Embryonic facial prominence (tissue), 1 donor: ENCODE results near the gene RDX.
"Not testable (repeated sequence)": the region's sequence is repeated elsewhere in the genome, so short reads cannot be mapped to it uniquely, and the experiment has no call there.

Source experiments
- DNase-seq: peaks from one replicate; pipeline ENCODE4 v3.0.0-alpha.2; 2016; ENCODE audit errors: extremely low spot score

The RDX gene

GRCh38 chr11:110305169-110306018, 9.0 kb upstream of the RDX start:
- DNase-seq: no peak

- DNase-seq: no peak
These were observed 7.0 kb upstream of the RDX start for GRCh38 chr11:110303414-110303826.

GRCh38 chr11:110301577-110301976, 5.2 kb upstream of the RDX start:
- DNase-seq: no peak

GRCh38 chr11:110301032-110301431, 4.6 kb upstream of the RDX start:
- no peak for DNase-seq

- no peak for DNase-seq
These were observed 2.8 kb upstream of the RDX start for GRCh38 chr11:110299006-110299785.

- DNase-seq: no peak
These were observed 1.9 kb upstream of the RDX start for GRCh38 chr11:110298301-110298765.

- DNase-seq: no peak
These were observed 1.4 kb upstream of the RDX start for GRCh38 chr11:110297726-110298300.

GRCh38 chr11:110297076-110297725, 787 bp upstream of the RDX start:
- no peak for DNase-seq

- DNase-seq: peak; percentile 20
These were observed 736 bp downstream of the RDX start for GRCh38 chr11:110295531-110296225.

GRCh38 chr11:110295086-110295485, 1.3 kb downstream of the RDX start:
- DNase-seq: no peak

GRCh38 chr11:110294509-110294908, 1.9 kb downstream of the RDX start:
- DNase-seq: no peak

- no peak for DNase-seq
These were observed 3.0 kb downstream of the RDX start for GRCh38 chr11:110293389-110293788.

GRCh38 chr11:110292146-110292545, 4.3 kb downstream of the RDX start:
- DNase-seq: not testable (repeated sequence)

- no peak for DNase-seq
These were observed 5.7 kb downstream of the RDX start for GRCh38 chr11:110290591-110291334.

GRCh38 chr11:110289472-110289871, 6.9 kb downstream of the RDX start:
- DNase-seq: no peak

- DNase-seq: no peak
These were observed 8.9 kb downstream of the RDX start for GRCh38 chr11:110287537-110287936.

- no peak for DNase-seq
These were observed 9.9 kb downstream of the RDX start for GRCh38 chr11:110286298-110287040.

- no peak for DNase-seq
These were observed 12.6 kb downstream of the RDX start for GRCh38 chr11:110283862-110284261.

GRCh38 chr11:110280595-110280994, 15.8 kb downstream of the RDX start:
- not testable (repeated sequence) for DNase-seq

GRCh38 chr11:110279881-110280280, 16.5 kb downstream of the RDX start:
- DNase-seq: no peak
